NK-92 (cell line): Measurements from ENCODE around the gene ADCY7.

Experiments used
- DNase-seq: peaks from one replicate; lab custom pipeline; 2025; ENCODE audit not compliant: unreplicated experiment; lab: John Stamatoyannopoulos, UW

ADCY7 gene

GRCh38 chr16:50279504-50279865, 13.1 kb downstream of the ADCY7 start:
- DNase-seq: no peak

- DNase-seq: no peak
Observed at GRCh38 chr16:50280932-50281331, 14.6 kb downstream of the ADCY7 start.

- DNase-seq: no peak
Observed at GRCh38 chr16:50281391-50282009, 15.1 kb downstream of the ADCY7 start.

DNA sequence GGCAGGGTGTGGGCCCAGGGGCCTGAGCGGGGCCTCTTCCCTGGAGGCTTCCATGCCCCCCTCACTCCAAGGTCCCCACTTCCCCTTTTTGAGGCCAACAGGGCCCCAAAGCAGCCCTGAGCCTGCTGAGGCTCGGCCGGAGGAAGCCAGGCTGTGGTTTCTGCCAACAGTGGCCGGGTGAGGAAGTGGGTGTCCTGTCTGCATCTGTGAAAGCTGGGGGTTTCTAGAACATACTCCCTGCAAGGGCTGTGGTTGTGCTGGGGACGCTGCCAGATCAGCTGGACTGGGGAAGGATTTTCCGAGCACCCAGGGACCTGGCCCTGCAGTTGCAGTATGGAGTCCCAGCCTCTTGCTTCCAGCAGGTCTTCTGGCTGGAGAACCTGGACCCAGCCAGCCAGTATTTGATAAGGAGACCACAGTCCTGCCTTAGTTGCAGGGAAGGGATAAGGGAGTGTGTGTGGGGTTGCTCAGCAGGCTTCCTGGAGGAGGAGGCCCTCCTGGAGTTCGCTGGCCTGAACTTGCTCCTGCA, 15.7 kb downstream of the ADCY7 start:
- DNase-seq: no peak

- no peak for DNase-seq
Observed at GRCh38 chr16:50282955-50283631, 16.7 kb downstream of the ADCY7 start.

- DNase-seq: no peak
Observed at GRCh38 chr16:50284131-50284911, 18.0 kb downstream of the ADCY7 start.

DNA sequence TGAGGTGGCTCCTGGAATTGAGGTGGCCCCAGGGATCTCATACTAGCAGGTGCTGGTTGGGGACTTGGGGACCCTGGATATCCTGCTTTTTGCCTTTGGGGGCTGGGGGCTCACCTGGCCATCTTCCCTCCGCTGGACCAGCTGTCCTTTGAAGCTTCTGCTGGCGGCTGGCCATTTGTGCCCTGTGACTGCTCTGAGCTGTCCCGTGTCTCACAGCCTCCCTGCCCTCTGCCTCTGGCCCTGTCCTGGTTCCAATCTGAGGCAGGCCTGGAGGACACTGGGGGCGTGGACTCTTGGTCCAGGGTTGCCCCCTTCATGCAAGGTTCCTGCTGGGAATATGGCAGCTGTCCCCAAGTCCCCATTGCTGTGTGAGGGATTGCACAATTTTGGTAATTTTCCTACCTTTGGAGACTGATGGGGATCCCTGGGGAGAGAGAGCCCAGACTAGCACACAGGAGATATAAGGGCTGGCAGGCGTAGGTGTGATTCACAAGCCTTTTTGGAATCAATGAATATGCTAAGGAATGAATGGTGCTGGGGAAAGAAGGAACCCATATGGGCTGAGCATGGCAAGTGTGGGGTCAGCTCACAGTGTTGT, 19.2 kb downstream of the ADCY7 start:
- DNase-seq: no peak

DNA sequence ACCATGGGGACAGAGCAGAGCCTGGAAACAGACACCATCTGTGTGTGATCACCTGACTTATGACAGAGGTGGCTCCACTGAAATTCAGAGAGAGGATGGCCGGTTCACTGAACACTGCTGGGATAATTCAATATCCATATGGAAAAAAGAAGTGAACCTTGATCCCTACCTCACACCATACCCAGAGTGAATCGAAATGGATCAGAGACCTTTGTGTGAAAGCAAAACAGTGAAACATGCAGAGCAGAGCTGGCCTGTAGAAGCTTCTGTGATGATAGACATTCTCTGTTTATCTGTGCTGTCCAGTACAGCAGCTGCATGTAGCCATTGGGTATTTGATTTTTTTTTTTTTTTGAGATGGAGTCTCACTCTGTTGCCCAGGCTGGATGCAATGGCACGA, 20.3 kb downstream of the ADCY7 start:
- no peak for DNase-seq

- DNase-seq: no peak
Observed at GRCh38 chr16:50288026-50288425, 21.7 kb downstream of the ADCY7 start.

GRCh38 chr16:50288920-50289319, 22.6 kb downstream of the ADCY7 start:
- DNase-seq: no peak

DNA sequence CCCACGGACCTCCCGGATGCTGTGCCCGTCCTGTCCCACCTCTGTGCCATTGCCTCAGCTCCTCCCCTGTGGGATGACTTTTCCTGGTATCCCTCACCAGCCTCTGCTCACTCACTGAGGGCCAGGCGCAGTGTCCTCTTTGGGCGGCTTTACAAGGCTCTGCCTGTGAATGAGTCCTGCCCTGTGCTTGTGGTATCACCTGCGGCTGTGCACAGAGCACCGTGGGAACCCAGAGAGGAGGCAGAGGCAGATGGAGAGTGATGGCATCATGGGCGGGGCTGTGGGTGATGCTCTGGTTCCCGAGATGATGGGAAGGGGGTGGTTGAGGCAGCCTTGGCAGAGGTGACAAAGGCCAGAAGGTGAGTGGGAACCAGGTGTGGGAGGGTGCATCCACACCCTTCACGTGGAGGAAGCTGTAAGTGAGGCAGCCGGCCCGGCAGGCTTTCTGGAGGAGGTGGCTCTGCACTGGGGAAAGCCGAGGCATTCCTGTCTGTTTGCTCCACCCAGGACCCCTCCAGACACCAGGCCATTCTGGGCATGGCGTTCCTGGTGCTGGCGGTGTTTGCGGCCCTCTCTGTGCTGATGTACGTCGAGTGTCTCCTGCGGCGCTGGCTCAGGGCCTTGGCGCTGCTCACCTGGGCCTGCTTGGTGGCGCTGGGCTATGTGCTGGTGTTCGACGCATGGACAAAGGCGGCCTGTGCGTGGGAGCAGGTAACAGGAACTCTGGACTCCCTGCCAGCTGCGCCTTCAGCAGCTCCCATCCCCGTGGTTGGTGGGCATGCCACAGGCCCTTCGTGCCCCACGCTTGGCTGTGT, 23.8 kb downstream of the ADCY7 start:
- no peak for DNase-seq

DNA sequence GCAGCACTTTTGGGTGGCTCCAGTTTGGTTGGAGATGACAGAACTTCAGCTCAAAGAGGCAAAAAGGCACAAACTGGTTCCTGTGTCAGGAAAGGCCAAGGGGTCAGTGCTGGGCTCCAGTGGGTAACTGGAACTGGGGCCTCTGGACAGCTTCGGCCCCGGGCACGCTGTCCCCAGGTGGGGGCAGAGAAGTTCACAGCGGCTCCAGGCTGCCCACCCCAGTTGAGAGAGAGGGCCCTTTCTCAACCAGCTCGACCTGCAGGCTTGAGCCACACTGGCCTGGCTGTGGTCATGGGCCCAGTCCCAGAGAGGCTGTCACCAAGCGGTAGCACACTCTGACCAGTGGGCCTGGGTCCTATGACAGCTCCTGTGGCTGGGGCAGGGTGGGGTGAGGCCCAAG, 24.5 kb downstream of the ADCY7 start:
- no peak for DNase-seq

DNA sequence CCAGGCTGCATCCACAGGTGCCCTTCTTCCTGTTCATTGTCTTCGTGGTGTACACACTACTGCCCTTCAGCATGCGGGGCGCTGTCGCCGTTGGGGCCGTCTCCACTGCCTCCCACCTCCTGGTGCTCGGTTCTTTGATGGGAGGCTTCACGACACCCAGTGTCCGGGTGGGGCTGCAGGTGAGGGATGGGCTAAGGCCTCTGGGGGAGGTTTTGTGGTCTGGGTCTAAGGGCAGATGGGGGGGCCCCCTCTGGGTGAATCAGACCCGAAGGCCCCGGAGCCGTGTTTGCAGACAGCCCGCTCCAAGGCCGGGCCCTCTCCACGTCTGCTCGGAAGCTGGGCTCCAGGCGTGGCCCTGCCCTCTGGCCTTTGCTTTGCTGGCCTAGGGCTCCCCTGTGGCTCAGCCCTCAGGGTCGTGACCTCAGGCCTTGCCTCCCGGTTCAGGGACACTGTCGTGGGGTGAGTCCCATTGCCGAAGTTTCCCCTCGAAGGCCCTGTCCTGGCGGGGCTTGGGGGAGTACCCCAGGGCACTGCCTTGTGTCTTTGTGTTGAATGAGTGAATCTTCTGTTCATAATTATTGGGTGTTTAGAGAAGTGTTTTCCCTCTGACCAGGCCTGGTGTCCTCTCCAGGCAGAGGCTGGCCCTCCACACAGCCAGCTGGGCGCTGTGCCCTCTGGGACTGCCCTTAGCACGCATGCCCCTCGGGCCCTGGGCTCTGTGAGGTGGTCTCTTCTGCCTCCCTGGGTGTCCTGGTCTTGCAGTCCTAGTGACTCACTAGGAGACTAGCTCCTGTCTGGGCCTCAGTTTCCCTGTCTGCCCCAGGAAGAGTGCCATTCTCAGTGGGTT, 25.6 kb downstream of the ADCY7 start:
- DNase-seq: no peak

DNA sequence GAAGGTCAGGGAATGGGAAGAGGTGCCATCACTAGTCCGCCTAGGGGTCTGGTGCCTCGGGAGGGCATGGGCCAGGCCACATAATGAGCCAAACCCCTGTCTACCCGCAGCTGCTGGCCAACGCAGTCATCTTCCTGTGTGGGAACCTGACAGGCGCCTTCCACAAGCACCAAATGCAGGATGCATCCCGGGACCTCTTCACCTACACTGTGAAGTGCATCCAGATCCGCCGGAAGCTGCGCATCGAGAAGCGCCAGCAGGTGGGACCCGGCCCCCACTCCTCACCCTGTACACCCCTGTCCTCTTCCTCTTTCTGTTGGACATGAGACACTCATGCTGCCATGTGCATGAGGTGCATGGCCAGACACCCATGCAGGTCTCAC, 26.2 kb downstream of the ADCY7 start:
- no peak for DNase-seq

DNA sequence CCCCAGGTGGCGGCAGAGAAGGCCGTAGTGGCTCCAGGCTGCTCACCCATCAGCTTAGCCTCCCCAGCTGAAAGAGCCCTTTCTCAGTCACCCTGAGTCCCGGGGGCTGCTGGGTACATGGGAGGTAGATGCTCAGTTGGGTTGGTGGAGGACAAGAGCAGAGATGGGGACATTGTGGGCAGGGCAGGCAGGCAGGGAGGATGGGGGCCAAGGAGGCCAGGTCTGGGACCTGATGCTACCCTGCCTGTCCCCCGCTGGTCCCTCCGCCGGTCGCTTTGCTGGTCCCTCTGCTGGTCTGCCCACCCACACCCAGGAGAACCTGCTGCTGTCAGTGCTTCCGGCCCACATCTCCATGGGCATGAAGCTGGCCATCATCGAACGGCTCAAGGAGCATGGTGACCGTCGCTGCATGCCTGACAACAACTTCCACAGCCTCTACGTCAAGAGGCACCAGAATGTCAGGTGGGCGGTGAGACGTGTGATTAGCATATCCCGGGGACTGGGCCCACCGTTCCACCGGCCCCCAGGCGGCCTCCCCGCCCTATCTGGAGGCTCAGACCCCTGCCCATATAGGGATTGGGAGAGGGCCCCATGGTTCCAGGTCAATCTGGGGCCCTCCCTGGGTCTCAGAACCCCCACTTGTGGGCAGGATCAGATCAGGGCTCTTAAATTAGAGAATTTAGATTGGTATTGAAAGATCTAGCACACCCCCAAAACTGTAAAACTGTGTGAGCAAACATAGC, 26.9 kb downstream of the ADCY7 start:
- DNase-seq: no peak

GRCh38 chr16:50293994-50294855, 27.9 kb downstream of the ADCY7 start:
- no peak for DNase-seq

DNA sequence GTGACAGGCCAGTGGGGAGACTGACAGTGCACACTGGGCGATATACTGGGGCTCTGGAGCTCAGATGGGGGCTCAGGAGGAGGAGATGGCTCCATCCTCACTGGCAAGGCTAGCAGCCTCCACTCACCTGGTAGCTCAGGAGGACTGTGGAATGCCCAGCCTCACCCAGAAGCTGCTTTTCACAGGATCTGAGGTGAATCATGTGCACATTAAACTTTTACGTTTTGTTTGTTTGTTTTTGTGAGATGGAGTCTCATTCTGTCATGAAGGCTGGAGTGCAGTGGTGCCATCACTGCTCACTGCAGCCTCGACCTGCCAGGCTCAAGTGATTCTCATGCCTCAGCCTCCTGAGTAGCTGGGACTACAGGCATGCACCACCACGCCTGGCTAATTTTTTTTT, 28.6 kb downstream of the ADCY7 start:
- DNase-seq: no peak

GRCh38 chr16:50295541-50296132, 29.3 kb downstream of the ADCY7 start:
- DNase-seq: no peak
